A673 (cell line): ENCODE measurements around the gene PSENEN. TPM values are rescaled to one million over a fixed set of nuclear protein-coding genes. Genes with fewer than 3 reads are reported as not detected.

Experiments
- BruUV-seq: library from RNA; stranded (reverse); fragments of 400-500 nt; replicated peaks from 2 replicates; lab custom pipeline; 2021; lab: Mats Ljungman, UMichigan
- CTCF ChIA-PET: fragments of 300-600 bp; sonication (Branson Sonifier 250); formaldehyde crosslinking; loops from one replicate; lab custom pipeline; 2022; ENCODE audit warnings: antibody characterized with exemption; lab: Charles Lee
- POLR2A ChIA-PET: fragments of 300-600 bp; sonication (Branson Sonifier 250); formaldehyde crosslinking; loops from one replicate; lab custom pipeline; 2022; ENCODE audit warnings: antibody characterized with exemption; ENCODE audit not compliant: low non-redundant PET; lab: Charles Lee
- DNase-seq: peaks from one replicate; pipeline ENCODE4 v3.0.0-alpha.2; 2015; ENCODE audit warnings: low spot score
- H3K27ac ChIP-seq: fragments of 200-600 bp; sonication (generic); 2 replicates; pipeline ENCODE4 v1.5.1; 2016; ENCODE audit warnings: mixed run types, low read depth, mild to moderate bottlenecking, mixed read lengths, antibody characterized with exemption, low read length; ENCODE audit not compliant: poor library complexity, severe bottlenecking
- H3K27me3 ChIP-seq: fragments of 200-600 bp; sonication (generic); replicated peaks from 2 replicates; pipeline ENCODE4 v1.6.1; 2017; ENCODE audit warnings: mixed run types, low read depth, mild to moderate bottlenecking, mixed read lengths, antibody characterized with exemption, low read length; ENCODE audit not compliant: insufficient read depth, poor library complexity
- H3K36me3 ChIP-seq: fragments of 200-600 bp; sonication (generic); 2 replicates; pipeline ENCODE4 v1.6.1; 2016; ENCODE audit warnings: mixed run types, mild to moderate bottlenecking, mixed read lengths, antibody characterized with exemption, low read length; ENCODE audit not compliant: insufficient read depth, poor library complexity, severe bottlenecking
- H3K4me1 ChIP-seq: fragments of 200-600 bp; sonication (generic); 2 replicates; pipeline ENCODE4 v1.6.1; 2017; ENCODE audit warnings: mixed run types, mild to moderate bottlenecking, mixed read lengths, antibody characterized with exemption, low read length; ENCODE audit not compliant: insufficient read depth, poor library complexity, severe bottlenecking
- H3K4me3 ChIP-seq: fragments of 200-600 bp; sonication (generic); 2 replicates; pipeline ENCODE4 v1.5.1; 2016; ENCODE audit warnings: low read depth, mixed run types, mild to moderate bottlenecking, mixed read lengths, low read length; ENCODE audit not compliant: poor library complexity, severe bottlenecking
- H3K9me3 ChIP-seq: fragments of 200-600 bp; sonication (generic); 2 replicates; pipeline ENCODE4 v1.6.1; 2016; ENCODE audit warnings: mixed run types, low read depth, mild to moderate bottlenecking, mixed read lengths, antibody characterized with exemption, low read length; ENCODE audit not compliant: poor library complexity, severe bottlenecking
- EZH2 ChIP-seq: fragments of 200-600 bp; sonication (generic); IDR thresholded peaks from 2 replicates; pipeline ENCODE4 v1.6.1; 2017; ENCODE audit warnings: borderline replicate concordance, low read depth, mild to moderate bottlenecking, mixed read lengths, antibody characterized with exemption, low read length; ENCODE audit not compliant: poor library complexity, severe bottlenecking
- intact Hi-C: fragments of 100-400 bp; cut with micrococcal nuclease; formaldehyde crosslinking; loops from one replicate; pipeline ENCODE4 v1.10.0; 2022; ENCODE audit not compliant: unreplicated experiment
- total RNA-seq: library from RNA; stranded (reverse); gene quantifications from 2 replicates; pipeline ENCODE4 v1.2.3, GENCODE V29; 2021
- TF ChIP-seq, protein P1 (sequence below): fragments of 300-800, 200-600 bp; sonication (generic); conservative IDR thresholded peaks from 2 replicates; pipeline ENCODE4 v1.5.1; 2017; ENCODE audit warnings: low read depth, mild to moderate bottlenecking, antibody characterized with exemption, low read length, moderate library complexity, mixed read lengths

Gene PSENEN
- total RNA-seq, 1 experiment from 2014 or later = 58.8 TPM

- POLR2A ChIA-PET = no interaction called here
- CTCF ChIA-PET = no interaction called here
Observed at GRCh38 chr19:35774274-35775045, 29.0 kb downstream of the PSENEN start.

GRCh38 chr19:35775046-35775297 lies 29.5 kb downstream of the PSENEN start:
- Histone ChIP-seq H3K36me3 (peaks cover 16% of the 10 kb centered on the region), H3K27ac (no peak overlapping the region), H3K4me3 (peak overlapping the region; percentile 81), H3K27me3 (no peaks in the 10 kb centered on the region), H3K9me3 (no peaks in the 10 kb centered on the region), H3K4me1 (peaks cover 13% of the 10 kb centered on the region)
- POLR2A ChIA-PET = no interaction called here
- DNase-seq = no peak
- TF ChIP-seq, protein P1, sequence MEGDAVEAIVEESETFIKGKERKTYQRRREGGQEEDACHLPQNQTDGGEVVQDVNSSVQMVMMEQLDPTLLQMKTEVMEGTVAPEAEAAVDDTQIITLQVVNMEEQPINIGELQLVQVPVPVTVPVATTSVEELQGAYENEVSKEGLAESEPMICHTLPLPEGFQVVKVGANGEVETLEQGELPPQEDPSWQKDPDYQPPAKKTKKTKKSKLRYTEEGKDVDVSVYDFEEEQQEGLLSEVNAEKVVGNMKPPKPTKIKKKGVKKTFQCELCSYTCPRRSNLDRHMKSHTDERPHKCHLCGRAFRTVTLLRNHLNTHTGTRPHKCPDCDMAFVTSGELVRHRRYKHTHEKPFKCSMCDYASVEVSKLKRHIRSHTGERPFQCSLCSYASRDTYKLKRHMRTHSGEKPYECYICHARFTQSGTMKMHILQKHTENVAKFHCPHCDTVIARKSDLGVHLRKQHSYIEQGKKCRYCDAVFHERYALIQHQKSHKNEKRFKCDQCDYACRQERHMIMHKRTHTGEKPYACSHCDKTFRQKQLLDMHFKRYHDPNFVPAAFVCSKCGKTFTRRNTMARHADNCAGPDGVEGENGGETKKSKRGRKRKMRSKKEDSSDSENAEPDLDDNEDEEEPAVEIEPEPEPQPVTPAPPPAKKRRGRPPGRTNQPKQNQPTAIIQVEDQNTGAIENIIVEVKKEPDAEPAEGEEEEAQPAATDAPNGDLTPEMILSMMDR = no peak
- no peak for TF ChIP-seq EZH2
- CTCF ChIA-PET = no interaction called here
- BruUV-seq = no TSS peak
- intact Hi-C loops = no loop called here

More at GRCh38 chr19:35774274-35775045, 29.0 kb downstream of the PSENEN start:
- no TSS peak for BruUV-seq
- Histone ChIP-seq H3K4me1 (peaks cover 13% of the 10 kb centered on the region), H3K27ac (no peak overlapping the region), H3K4me3 (peak overlapping the region; percentile 81), H3K9me3 (no peaks in the 10 kb centered on the region), H3K36me3 (peaks cover 16% of the 10 kb centered on the region), H3K27me3 (no peaks in the 10 kb centered on the region)
- no peak for DNase-seq
- no peak for TF ChIP-seq EZH2
- TF ChIP-seq, protein P1 = no peak
- intact Hi-C loops = no loop called here

DNA sequence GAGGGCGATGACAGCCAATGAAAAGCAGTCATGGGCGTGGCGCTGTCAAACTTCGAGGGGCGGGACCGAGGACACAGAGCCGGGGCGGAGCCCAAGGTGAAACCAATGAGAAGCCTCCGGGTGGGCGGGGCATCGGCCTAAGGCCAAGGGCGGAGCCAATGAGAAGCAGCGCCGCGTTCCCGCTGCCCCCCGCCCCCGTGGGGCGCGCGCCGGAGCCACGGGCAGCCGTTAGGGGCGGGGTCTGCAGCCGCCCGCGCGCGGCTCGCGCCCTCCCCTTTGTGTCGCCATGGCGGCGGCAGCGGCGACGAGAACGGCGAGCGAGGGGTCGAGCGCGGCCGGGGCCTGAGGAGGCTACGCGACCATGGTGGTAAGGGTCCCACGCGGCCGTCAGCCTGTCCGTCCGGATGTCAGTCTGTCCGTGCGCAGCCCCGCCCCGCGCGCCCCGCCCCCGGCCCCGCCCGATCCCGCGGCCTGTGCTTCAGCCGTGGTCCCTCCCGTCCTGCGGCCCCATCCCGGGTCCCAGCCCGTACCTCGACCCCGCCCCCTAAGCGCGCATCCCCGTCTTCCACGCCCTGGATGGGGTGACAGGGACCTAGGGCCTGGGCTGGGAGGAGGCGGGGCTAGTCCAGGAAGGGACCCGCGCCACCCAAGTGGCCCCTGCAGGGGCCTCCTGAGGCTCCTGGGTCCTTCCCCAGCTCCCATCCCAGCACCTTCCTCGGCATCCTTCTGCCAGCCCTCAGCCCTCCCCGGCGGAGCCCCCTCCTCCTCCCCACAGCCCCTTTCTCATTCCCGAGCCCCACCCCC lies 30.0 kb downstream of the PSENEN start, which contains the start of gene ARHGAP33:
TSS of gene ARHGAP33 (plus strand) at position 267 of the 804 bp plus-strand sequence. CDS start at position 362, 95 bp downstream.
- Histone ChIP-seq H3K36me3 (peaks cover 16% of the 10 kb centered on the region), H3K4me1 (peaks cover 13% of the 10 kb centered on the region), H3K27me3 (no peaks in the 10 kb centered on the region), H3K9me3 (no peaks in the 10 kb centered on the region), H3K4me3 (peak within 1 kb of the TSS; percentile 81), H3K27ac (peak within 1 kb of the TSS; percentile 37)
- CTCF ChIA-PET = no interaction called here
- BruUV-seq = no TSS peak
- intact Hi-C loops = no loop called here
- DNase-seq = peak; percentile 99
- TF ChIP-seq, protein P1 = no peak
- TF ChIP-seq EZH2 = no peak
- POLR2A ChIA-PET = no interaction called here
